Neuron (in vitro differentiated cells): ENCODE results near the gene SPATS1.
"Not testable (repeated sequence)": the region's sequence is repeated elsewhere in the genome, so short reads cannot be mapped to it uniquely, and the experiment has no call there.

Experiments
- H2AFZ ChIP-seq: one replicate; pipeline ENCODE4 v1.6.1; 2013; ENCODE audit warnings: low read depth, mild to moderate bottlenecking, inconsistent platforms, low read length, moderate library complexity
- H3K27me3 ChIP-seq: one replicate; pipeline ENCODE4 v1.6.1; 2013; ENCODE audit warnings: low read length; ENCODE audit not compliant: insufficient read depth
- H3K36me3 ChIP-seq: one replicate; pipeline ENCODE4 v1.6.1; 2013; ENCODE audit warnings: low read length; ENCODE audit not compliant: insufficient read depth
- H3K4me1 ChIP-seq: one replicate; pipeline ENCODE4 v1.6.1; 2013; ENCODE audit warnings: low read length; ENCODE audit not compliant: insufficient read depth
- H3K4me3 ChIP-seq: 2 replicates; pipeline ENCODE4 v1.5.1; 2013; ENCODE audit warnings: mild to moderate bottlenecking, low read length, moderate library complexity
- H3K9me3 ChIP-seq: one replicate; pipeline ENCODE4 v1.6.1; 2013; ENCODE audit warnings: low read length

The SPATS1 gene

GRCh38 chr6:44316481-44316880 lies 26.0 kb upstream of the SPATS1 start:
- Histone ChIP-seq H3K27me3 (peaks cover 5% of the 10 kb centered on the region), H3K4me3 (no peak overlapping the region), H3K4me1 (peaks cover 9% of the 10 kb centered on the region), H2AFZ (no peak overlapping the region), H3K9me3 (no peaks in the 10 kb centered on the region), H3K36me3 (peaks cover 6% of the 10 kb centered on the region)

DNA sequence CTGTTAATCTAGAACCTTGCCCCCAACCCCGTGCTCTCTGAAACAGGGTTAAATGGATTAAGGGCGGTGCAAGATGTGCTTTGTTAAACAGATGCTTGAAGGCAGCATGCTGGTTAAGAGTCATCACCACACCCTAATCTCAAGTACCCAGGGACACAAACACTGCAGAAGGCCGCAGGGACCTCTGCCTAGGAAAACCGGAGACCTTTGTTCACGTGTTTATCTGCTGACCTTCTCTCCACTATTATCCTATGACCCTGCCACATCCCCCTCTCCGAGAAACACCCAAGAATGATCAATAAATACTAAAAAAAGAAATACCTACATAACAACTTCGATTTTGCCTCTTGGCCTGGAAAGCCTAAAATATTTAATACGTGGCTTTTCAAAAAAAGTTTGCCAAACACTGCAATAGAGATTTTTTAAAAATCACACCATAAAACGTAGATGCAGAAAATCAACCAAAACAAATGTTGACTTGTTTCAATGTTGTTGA lies 25.3 kb upstream of the SPATS1 start:
- not testable (repeated sequence) for H3K4me1 ChIP-seq, H3K9me3 ChIP-seq, H3K4me3 ChIP-seq, H3K36me3 ChIP-seq, H3K27me3 ChIP-seq, H2AFZ ChIP-seq

GRCh38 chr6:44321210-44321609 lies 21.2 kb upstream of the SPATS1 start:
- H3K9me3 ChIP-seq, result no peaks in the 10 kb centered on the region
- H3K27me3 ChIP-seq, result peaks cover 9% of the 10 kb centered on the region
- no peak overlapping the region for H3K4me3 ChIP-seq

GRCh38 chr6:44327096-44327495 lies 15.4 kb upstream of the SPATS1 start:
- Histone ChIP-seq H3K27me3 (peaks cover 4% of the 10 kb centered on the region), H3K9me3 (no peaks in the 10 kb centered on the region), H3K4me3 (no peak overlapping the region), H3K4me1 (peaks cover 14% of the 10 kb centered on the region), H3K36me3 (no peaks in the 10 kb centered on the region), H2AFZ (no peak overlapping the region)

More at GRCh38 chr6:44321210-44321609, 21.2 kb upstream of the SPATS1 start:
- H3K36me3 ChIP-seq, result no peaks in the 10 kb centered on the region
- H3K4me1 ChIP-seq, result no peaks in the 10 kb centered on the region
- H2AFZ ChIP-seq, result no peak overlapping the region

- peaks cover 14% of the 10 kb centered on the region for H3K4me1 ChIP-seq
- H3K36me3 ChIP-seq, result no peaks in the 10 kb centered on the region
- H3K27me3 ChIP-seq, result peaks cover 4% of the 10 kb centered on the region
- no peak overlapping the region for H3K4me3 ChIP-seq
- H2AFZ ChIP-seq, result no peak overlapping the region
- no peaks in the 10 kb centered on the region for H3K9me3 ChIP-seq
These were observed 14.7 kb upstream of the SPATS1 start for GRCh38 chr6:44327760-44328159.

- H2AFZ ChIP-seq, H3K27me3 ChIP-seq, H3K9me3 ChIP-seq, H3K4me3 ChIP-seq, H3K36me3 ChIP-seq: not testable (repeated sequence)
- peaks cover 15% of the 10 kb centered on the region for H3K4me1 ChIP-seq
These were observed 14.2 kb upstream of the SPATS1 start for GRCh38 chr6:44328203-44328602.

- no peaks in the 10 kb centered on the region for H3K36me3 ChIP-seq
- no peaks in the 10 kb centered on the region for H3K9me3 ChIP-seq
- H3K4me1 ChIP-seq, result peaks cover 15% of the 10 kb centered on the region
- H3K27me3 ChIP-seq, result peaks cover 4% of the 10 kb centered on the region
- H3K4me3 ChIP-seq, result no peak overlapping the region
- H2AFZ ChIP-seq, result no peak overlapping the region
These were observed 12.6 kb upstream of the SPATS1 start for GRCh38 chr6:44329858-44330257.

- no peaks in the 10 kb centered on the region for H3K27me3 ChIP-seq
- no peak overlapping the region for H2AFZ ChIP-seq
- no peaks in the 10 kb centered on the region for H3K36me3 ChIP-seq
- H3K9me3 ChIP-seq, result no peaks in the 10 kb centered on the region
- no peak overlapping the region for H3K4me3 ChIP-seq
- peaks cover 13% of the 10 kb centered on the region for H3K4me1 ChIP-seq
These were observed 9.9 kb upstream of the SPATS1 start for GRCh38 chr6:44332585-44332984.

DNA sequence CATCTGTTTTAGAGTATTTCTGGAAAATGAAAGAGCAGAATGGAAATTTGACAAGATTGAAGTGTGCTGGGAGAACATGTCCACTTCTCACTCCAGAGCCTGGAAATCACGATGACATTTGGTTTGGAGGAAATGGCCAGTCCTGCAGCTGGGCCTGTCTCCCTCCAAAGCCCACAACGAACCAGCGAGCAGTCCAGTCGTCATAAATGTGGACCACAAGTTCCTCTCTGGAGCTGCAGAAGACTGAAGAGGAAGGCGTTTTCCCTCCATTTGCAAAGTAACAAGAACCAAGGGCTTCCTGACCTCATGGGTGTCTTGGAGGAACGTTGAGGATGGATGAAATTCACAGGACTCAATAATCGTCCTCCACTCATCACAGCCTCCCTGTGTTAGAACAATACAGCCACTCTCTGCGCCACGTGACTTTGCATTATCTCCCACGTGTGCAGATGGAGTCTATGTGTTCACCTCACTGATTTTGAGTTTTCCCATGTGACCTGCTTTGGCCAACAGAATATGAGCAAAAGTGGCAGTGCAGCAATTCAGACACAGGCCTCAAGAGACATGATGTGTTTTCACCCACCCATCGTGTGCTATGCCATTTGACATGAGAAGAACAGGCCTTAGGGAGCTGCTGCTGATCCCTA lies 9.1 kb upstream of the SPATS1 start:
- peaks cover 11% of the 10 kb centered on the region for H3K4me1 ChIP-seq
- H3K4me3 ChIP-seq, result no peak overlapping the region
- no peak overlapping the region for H2AFZ ChIP-seq
- no peaks in the 10 kb centered on the region for H3K36me3 ChIP-seq
- no peaks in the 10 kb centered on the region for H3K9me3 ChIP-seq
- no peaks in the 10 kb centered on the region for H3K27me3 ChIP-seq

- H2AFZ ChIP-seq, result no peak overlapping the region
- H3K27me3 ChIP-seq, result no peaks in the 10 kb centered on the region
- H3K36me3 ChIP-seq, result no peaks in the 10 kb centered on the region
- no peaks in the 10 kb centered on the region for H3K9me3 ChIP-seq
- peaks cover 13% of the 10 kb centered on the region for H3K4me1 ChIP-seq
- no peak overlapping the region for H3K4me3 ChIP-seq
These were observed 8.5 kb upstream of the SPATS1 start for GRCh38 chr6:44333942-44334341.

- Histone ChIP-seq H3K36me3 (no peaks in the 10 kb centered on the region), H3K4me3 (no peak overlapping the region), H3K9me3 (no peaks in the 10 kb centered on the region), H2AFZ (no peak overlapping the region), H3K27me3 (no peaks in the 10 kb centered on the region), H3K4me1 (peaks cover 13% of the 10 kb centered on the region)
These were observed 6.8 kb upstream of the SPATS1 start for GRCh38 chr6:44335631-44336030.

DNA sequence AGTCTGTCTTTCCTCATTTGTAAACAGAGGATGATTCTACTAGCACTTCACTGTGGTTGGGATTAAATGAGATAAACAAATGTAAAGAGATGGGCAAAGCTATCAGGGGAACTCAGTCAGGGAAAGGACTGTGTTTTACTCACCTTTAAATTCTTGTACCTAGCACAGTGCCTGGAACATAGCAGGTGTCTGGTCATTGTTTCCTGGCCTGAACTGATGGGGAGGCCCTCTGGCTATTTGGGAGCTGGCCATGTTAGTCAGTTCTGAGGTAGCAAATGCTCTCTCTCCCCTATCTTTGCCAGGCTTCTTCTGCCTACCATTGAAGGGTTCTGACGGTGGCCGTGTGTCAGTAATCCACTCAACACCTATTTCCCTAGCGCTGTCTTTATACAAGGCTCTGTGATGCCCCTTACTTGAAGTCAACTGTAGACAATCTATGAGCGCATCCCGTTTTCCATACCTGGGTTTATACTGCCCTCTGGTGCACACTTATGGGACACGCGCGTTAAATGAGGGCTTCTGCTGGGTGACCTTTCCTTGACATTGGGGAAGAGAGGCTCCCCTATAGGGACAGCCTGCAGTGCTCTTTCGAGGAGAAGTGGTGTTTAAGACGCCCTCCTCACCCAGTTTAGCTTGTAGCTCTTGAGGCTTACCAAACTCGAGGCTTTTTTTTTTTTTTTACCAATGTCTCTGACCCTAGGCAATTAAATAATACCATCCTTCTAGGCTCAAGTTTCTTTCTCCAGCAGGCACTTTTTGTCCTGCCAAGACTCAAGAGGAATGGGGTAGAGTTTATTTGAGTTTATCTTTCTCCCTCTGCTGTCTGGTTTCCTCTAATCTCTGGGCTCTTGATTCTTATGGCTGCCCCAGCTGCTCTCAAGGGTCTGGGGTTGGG lies 4.0 kb upstream of the SPATS1 start:
- no peaks in the 10 kb centered on the region for H3K9me3 ChIP-seq
- H3K36me3 ChIP-seq, result no peaks in the 10 kb centered on the region
- H3K4me3 ChIP-seq, result no peak overlapping the region
- H3K4me1 ChIP-seq, result peaks cover 24% of the 10 kb centered on the region
- peaks cover 1% of the 10 kb centered on the region for H3K27me3 ChIP-seq
- H2AFZ ChIP-seq, result no peak overlapping the region

DNA sequence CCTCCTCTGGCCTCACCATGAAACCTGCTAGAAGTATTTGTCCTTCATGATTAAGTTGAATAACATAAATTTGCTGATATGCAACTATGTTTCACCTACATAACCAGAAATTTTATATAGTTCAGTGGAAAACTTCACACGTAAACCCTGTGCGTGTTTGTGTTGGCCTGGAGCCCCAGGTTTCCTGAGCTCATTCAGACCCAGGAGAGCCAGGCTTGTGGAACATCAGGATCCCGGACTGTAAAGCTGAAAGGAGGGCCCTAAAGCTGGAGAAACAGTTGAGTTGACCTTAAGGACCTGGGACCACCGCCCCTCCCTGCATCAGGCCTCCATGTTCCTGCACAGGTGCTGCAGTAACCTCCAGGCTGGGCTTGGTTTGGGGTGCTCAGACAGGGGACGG lies 3.1 kb upstream of the SPATS1 start:
- H3K4me3 ChIP-seq, result no peak overlapping the region
- peaks cover 2% of the 10 kb centered on the region for H3K9me3 ChIP-seq
- no peak overlapping the region for H2AFZ ChIP-seq
- peaks cover 24% of the 10 kb centered on the region for H3K4me1 ChIP-seq
- H3K36me3 ChIP-seq, result no peaks in the 10 kb centered on the region
- peaks cover 9% of the 10 kb centered on the region for H3K27me3 ChIP-seq
